HEK293T (cell line): ENCODE measurements around the gene CALCR.
"Not testable (repeated sequence)": the region's sequence is repeated elsewhere in the genome, so short reads cannot be mapped to it uniquely, and the experiment has no call there.

Source experiments
- ELF4 ChIP-seq: fragments of 450-650 bp; IDR thresholded peaks from 2 replicates; pipeline ENCODE4 v1.6.1; 2017; ENCODE audit warnings: antibody characterized with exemption
- FOXA1 ChIP-seq: fragments of 450-650 bp; IDR thresholded peaks from 2 replicates; pipeline ENCODE4 v1.6.1; 2016; ENCODE audit warnings: mild to moderate bottlenecking
- HDGF ChIP-seq: fragments of 450-650 bp; IDR thresholded peaks from 2 replicates; pipeline ENCODE4 v1.6.1; 2017; ENCODE audit warnings: antibody characterized with exemption, borderline replicate concordance
- NFRKB ChIP-seq: fragments of 450-650 bp; IDR thresholded peaks from 2 replicates; pipeline ENCODE4 v1.6.1; 2016; ENCODE audit warnings: mild to moderate bottlenecking, moderate library complexity
- SP1 ChIP-seq: fragments of 450-650 bp; IDR thresholded peaks from 2 replicates; pipeline ENCODE4 v1.6.1; 2017
- SUZ12 ChIP-seq: fragments of 450-650 bp; IDR thresholded peaks from 2 replicates; pipeline ENCODE4 v1.6.1; 2016; ENCODE audit warnings: mild to moderate bottlenecking

GRCh38 chr7:93591224-93592050 is 16.9 kb upstream of the CALCR start:
- TF ChIP-seq HDGF, SUZ12, NFRKB, SP1, FOXA1, ELF4: not testable (repeated sequence)
